Measurements from ENCODE around the gene GRAP.

Gene GRAP

DNA sequence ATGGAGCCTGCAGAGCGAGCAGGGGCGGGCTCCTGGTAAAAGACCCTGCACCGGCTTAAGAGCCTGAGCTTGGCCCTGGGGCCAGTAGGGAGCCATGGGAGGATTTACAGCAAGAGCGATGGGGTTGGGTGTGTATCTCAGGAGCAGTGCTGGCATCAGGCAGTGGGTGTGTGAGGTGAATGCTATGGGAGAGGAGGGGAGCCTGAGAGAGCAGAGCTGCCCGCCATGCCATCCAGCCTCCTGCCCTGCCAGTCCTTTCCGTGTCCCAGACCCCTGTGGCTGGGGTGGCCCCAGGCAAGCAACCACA is 65.5 kb downstream of the GRAP start:
- DNase-seq: no peak

DNA sequence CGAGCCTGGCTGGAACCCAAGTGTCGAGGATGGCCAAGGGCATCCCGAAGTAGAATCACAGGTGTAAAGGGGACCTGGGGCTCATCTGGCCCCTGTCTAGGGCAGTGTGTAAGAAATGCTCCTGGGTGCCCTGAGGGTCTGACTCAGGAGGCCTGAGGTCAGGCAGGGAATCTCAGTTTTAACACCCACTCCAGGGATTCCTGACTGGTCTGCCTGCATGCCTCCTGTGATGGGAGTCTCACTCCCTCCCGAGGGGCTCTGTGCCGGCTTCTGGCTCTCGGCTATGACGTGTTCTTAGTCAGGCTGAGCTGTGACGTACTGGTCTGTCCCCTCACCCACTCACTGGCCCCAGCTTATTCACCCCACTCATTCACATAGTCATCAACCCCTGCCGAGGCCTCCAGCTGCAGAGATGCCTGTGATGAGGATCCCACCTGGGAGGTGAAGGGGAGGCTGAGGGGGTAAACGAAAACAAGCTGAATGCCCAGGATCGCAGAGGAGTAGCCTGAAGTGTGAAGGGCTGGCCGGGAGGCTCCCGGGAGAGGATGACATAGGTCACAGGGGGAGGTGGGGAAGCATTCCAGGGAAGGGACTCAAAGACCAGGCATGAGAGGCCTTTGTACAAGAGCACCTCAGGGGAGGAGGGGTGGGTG is 65.9 kb downstream of the GRAP start:
- no peak for DNase-seq

DNA sequence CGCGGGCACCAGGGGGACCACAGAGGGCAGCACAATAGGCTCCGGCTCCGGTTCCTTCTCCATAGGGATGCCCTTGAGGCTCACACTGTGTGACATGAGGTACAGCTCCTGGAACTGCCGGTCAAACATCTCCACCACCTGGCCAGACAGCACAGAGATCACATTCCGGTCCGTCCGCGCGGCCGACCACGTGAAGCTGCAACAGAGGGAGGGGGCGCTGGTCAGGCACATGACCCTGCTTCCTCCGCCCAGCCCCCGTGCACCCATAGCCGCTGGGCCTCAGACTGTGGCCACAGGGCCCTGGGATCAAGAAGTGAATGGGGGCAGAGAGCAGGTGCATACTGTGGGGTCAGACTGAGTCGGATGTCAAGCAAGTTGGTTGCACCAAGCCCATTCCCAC is 68.1 kb downstream of the GRAP start:
- no peak for DNase-seq

DNA sequence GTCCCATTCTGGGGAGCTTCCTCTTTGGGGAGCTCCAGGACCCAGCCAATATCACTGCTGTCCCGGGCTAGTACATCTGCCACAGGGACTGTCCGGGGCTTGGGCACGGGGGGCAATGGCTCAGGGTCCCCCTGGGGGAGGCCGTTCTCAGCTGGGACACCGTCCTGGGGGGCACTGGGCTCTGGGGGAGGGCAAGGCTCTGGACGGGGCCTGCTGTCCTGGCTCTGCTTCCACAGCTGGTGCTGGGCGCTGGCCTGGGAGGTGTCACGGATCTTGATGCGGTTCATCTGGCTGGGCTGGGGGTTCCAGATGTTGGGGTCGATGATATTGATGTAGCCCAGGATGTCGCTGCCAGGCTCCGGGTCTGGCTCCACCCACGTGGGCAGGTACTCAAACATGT is 68.7 kb downstream of the GRAP start:
- DNase-seq: no peak

DNA sequence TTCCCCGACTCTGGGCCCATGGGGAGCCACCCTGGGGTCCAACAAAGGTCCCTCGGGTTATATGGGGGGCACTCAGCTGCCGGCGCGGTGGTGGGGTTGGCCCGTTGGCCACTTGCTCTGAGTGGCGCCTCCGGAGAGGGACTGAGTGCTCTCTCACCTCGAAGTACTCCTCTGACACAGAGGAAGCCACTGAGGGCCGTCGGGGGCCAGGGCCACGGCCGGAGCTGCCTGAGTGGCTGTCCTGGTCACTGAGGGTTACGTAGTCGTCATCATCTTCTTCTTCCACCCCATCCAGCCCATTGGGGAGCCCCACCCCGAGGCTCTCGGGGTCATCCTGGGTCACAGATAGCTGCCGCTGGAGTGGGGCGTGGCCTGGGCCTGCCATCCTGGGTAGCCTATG is 69.1 kb downstream of the GRAP start:
- no peak for DNase-seq

DNA sequence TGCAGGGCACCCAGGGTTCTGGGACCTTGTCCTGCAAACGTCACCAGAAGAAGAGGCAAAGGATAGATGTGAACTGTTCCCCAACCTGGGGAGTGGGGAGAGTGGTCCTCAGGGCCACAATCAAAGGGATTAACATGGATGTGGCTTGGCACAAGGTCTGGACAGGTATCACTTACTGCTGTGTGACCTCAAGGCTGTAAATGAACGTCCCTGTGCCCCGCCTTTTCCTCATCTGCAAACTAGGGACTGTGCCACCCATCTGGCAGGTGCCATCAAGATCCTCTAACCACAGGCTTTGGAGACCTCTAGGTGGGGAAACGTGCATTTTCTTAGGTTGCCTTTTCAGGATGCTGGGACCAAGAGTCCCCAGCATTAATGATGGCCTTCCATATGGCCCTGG is 69.7 kb downstream of the GRAP start:
- no peak for DNase-seq

DNA sequence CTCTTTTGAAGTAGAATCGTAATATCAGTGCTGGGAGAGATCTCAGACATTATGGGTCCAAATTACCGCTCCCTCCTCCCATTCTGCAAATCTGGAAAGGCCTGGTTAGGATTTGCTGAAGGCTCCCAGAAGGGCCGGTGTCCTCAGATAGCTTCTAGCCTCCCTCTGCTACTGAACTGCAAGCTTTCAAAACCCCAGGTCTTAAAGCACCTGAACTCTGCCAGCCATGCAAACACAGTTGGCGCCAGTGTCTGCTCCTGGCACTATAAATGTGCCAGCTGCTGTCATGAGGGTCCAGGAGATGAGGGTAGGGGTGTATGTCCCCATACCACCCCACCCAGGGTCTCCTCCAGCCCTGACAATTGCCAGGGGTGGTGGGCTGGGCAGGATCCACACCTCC is 70.6 kb downstream of the GRAP start:
- no peak for DNase-seq

DNA sequence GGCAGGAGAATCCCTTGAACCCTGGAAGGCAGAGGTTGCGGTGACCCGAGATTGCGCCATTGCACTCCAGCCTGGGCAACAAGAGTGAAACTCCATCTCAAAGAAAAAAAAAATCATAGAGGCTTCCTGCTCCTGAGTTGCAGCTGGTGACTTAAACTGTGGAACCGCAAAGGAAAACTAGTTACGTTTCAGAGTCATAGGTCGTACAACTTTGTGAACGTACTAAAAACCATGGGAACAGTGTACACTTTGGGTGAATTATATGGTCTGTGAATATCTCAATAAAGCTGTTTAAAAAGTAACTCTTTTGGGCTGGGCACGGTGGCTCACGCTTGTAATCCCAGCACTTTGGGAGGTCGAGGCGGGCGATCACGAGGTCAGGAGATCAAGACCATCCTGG is 71.2 kb downstream of the GRAP start:
- no peak for DNase-seq

DNA sequence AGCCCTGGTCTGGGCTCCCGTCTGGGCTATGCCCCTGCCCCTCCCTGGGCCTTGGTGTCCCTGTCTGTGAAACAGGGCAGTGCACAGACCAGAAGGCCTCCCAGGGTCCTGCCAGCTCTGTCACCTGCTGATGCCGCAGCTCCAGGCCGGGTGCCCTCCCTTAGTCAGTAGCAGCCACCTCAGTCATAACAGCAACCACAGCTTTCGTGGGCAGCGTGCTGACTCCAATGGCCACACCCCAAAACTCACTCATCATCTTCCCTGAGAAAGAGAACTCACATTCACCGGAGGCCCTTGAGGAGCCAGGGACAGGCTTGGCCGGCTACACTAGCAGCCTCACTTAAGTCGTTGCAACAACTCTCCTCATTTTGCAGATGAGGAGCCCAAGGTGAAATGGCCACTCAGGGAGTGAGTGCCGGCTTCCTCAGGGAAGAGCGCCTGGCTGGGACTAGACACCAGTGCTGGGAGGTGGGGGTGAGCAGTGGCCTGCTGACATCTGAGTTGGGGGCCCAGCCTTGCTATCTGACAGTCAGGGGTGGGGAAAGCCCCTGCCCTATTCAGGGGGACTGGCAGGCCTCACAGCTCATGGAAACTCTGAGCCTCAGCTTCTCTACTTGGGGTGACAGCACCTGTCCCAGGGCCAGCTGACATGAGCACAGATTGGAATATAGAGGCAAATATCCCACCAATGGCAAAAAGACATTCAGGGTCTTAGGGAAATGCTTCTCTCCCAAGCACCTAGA is 72.2 kb downstream of the GRAP start:
- no peak for DNase-seq

DNA sequence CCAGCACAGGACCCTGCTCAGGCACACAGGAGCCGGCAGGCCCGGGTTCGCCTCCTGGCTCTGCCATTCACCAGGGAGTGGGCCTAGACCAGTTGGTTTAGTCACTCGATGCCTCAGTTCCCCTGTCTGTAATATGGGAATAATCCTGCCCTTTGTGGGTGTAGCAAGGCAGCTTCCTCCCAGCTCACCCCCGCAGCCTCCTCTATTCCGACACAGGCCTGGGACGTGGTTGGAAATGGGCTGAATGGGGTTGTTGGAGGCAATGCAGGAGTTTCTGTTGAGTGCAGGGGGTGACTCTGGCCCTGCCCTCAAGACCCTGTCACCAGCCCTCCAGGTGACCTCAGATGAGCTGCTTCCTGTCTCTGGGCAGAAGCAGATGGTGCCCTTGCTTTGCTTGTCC is 75.0 kb downstream of the GRAP start:
- DNase-seq: no peak

All from GF-D8 (cell line).